CD4-positive, alpha-beta T cell treated with Interleukin-12 subunit alpha and Interleukin-12 subunit beta, for 1 hour (primary cell): ENCODE measurements around the gene ABHD17B.
A peak's percentile ranks its signal among the peaks of the same experiment; 100 is the strongest.

Experiments used
- DNase-seq: peaks from one replicate; pipeline ENCODE4 v3.0.0-alpha.2; 2020

Gene ABHD17B

DNA sequence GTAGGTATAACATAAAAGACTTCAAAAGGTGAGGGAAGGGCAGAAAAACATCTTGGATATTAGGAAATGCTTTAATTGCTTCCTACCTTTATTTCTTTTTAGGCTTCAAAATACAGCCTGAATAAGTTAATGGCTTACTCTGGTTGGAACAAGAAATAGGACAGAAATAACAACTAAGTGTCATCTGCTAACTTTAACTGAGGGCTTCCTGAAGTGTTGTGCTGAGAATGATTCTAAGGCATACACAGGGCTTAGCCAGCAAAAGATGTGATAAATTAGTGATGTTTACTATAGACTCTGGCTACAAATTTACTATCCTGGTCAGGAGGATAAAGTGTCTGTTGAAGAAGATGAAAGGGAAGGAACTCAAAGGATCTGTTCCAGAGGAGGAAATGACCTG lies 34.2 kb downstream of the ABHD17B start:
- DNase-seq, result no peak

GRCh38 chr9:71876106-71876505 lies 34.9 kb downstream of the ABHD17B start:
- DNase-seq, result no peak

- no peak for DNase-seq
Measured at GRCh38 chr9:71875345-71875744, 35.6 kb downstream of the ABHD17B start.

DNA sequence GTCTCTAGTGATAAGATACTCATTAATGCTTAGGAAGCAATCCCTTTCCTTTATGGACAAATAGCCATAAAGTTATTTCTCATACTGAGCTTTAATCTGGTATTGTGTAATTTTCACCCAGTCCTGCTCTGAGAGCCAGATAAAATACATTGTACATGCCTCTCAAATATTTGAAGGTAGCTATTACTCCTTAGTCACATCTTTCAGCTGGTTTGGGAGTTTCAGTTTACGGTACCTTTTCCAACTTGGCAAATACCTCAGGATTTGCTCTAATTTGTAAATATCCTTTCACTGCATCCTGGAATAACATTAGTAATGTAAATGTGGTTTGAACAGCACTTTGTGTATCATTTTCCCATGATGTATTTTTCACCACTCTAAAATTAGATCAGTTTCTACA lies 47.4 kb downstream of the ABHD17B start:
- DNase-seq, result no peak

- DNase-seq, result no peak
Measured at GRCh38 chr9:71861618-71862017, 49.4 kb downstream of the ABHD17B start.

GRCh38 chr9:71859939-71860338 lies 51.1 kb downstream of the ABHD17B start:
- no peak for DNase-seq

- no peak for DNase-seq
Measured at GRCh38 chr9:71858812-71859211, 52.2 kb downstream of the ABHD17B start.

DNA sequence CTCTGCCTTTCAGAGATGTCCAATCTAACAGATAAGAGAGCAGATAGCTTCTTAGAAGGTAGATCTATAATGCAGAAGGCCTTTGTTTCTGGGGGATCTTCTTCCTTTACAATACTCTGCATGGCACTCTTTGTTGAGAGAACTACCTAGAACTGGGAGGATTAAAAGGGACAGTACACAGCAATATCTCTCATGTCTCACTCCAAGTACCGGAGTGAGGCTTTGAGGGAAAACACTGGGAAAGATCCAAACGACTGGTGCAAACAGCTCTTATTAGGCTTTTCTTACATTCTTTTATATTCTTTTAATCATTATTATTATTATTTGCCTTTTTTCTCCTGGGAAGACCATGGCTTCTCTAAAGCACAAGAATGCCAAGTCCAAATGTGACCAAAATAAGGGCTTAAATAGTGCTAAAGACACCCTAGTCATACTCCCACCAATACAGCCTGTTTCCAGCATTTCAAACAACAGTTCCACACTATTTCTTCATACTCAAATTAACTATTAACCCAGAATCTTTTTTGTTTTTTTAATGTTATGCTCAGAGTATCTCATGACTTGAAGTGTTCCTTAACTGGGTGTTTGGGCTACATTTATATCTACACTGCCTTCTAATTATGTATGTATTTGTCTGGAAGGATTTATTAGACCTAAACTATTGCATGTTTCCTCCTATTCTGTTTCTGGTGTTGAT lies 52.7 kb downstream of the ABHD17B start:
- no peak for DNase-seq

GRCh38 chr9:71857159-71857558 lies 53.8 kb downstream of the ABHD17B start:
- no peak for DNase-seq

DNA sequence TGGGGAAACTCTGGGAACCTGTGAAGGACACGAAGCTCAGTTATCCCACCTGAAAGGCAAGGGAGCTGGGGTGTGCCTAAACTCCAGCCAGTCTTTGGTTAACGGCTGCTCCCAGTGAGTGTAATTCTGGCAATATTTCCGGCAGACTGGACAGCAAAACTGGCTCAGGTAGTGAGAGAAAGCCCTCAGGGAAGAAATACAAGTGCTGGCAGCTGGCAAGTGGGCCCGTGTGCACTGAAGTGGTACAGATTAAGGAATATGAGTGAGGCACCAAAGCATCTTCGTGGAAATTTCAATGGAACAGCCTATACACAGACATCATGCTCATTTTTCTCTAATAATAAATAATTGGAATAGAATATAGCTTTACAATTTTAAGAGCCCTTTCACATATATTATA lies 56.2 kb downstream of the ABHD17B start:
- DNase-seq, result no peak

DNA sequence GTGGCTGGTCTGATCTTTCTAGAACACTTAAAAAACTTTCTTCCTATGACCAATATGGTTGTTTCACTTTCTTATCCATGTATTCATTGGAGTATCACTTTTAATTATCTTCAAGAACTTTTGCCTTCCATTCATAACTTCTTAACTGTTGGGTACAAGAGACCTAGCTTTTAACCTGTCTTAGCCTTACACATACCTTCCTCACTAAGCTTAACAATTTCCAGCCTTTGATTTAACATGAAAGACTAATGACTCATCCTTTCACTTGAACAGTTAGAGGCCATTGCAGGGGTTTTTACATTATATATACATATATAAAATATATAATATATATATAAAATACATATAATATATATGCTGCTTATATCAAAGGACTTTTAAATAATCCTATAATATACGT lies 57.9 kb downstream of the ABHD17B start:
- no peak for DNase-seq

GRCh38 chr9:71850996-71851395 lies 60.0 kb downstream of the ABHD17B start:
- no peak for DNase-seq

DNA sequence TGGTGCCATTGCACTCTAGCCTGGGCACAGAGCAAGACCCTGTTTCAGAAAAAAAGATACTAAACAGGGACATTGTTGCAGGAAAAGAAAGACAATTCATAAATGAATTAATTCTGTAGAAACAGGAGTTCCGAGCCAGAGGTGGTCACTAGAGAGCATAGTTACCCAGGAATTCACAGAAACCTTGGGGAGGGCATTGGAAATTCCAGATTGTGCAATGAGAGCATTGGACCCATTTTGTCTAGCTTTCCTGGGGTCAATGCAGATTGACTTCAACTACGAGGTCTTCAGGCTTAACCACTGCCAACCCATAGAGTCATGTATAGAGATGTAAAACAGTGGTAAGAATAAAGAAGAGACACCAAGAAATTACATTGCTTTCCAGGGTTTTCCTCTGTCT lies 63.1 kb downstream of the ABHD17B start:
- DNase-seq, result no peak

GRCh38 chr9:71844808-71845207 lies 66.2 kb downstream of the ABHD17B start:
- no peak for DNase-seq

- DNase-seq, result no peak
Measured at GRCh38 chr9:71839668-71840067, 71.3 kb downstream of the ABHD17B start.

GRCh38 chr9:71835596-71835995 lies 75.4 kb downstream of the ABHD17B start:
- DNase-seq, result no peak

DNA sequence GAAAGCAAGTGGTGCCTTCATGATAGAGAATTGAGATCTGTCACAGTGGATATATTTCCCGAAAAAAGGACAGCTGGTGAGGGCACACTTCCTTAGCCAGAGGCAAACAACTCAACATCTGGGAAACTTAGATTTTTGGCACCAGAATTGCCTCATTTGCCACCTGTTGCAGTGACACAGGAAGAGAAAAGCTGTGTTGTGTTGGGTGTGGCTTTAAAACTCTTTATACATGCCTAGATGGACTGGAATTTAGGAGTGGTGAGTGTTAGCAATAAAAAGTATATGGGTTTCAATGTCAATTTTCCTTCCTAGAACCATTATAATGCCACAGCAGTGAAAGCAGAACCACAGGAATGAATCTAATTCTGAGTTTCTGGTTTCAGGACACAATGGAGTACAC lies 80.1 kb downstream of the ABHD17B start:
- DNase-seq, result no peak

DNA sequence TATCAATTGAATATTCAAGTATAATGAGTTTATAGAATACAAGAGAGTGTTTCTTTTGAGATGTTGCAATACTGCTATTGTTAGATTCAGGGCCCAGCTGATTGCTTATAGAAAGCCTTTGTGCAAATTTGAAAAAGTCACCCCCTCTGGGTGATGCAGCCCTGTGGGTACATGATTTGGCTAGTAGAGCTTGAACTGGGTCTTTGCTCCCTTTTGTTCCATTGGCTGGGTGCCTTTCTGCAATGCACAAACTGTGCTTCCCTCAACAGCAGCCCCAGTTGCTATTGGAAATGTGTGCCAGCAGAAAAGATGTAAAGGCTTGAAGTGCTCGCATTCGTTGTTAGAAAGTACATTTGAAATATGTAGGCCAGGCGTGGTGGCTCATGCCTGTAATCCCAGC lies 80.8 kb downstream of the ABHD17B start:
- DNase-seq, result no peak

DNA sequence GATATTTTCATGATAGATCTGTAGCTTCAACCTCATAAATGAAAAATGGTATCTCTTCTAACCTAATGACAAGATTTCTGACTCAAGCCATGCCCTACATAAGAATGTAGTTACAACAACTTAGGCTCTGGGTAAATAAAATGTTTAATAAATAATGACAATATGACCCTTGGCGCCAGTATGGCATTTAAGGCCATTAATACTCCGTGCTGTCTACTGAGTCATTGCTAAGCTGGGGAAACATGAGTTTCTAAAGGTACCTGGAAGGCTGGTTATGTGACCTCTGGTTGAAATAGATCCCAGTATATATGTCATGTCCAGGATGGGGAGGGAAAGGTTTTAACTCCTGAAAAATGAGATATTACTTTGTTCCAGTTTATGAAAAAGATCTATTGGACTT lies 84.7 kb downstream of the ABHD17B start:
- DNase-seq, result no peak

DNA sequence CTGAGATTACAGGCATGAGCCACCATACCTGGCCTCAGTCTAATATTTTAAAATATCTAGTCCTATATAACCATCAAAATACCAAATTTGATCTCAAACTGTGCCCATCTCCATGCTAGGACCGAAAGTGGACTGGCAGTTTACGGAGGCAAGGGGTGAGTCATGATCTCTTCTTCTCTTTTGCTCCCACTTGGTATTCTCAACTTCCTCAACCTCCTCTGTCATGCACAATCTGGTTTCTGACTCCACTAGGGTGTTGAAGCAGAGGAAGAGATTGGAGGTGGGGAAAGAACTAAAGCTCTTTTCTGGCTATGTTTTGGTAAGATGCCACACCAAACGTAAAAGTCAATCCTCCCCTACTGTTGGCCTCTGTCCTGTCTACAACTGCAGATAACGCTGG lies 86.7 kb downstream of the ABHD17B start:
- DNase-seq, result no peak

DNA sequence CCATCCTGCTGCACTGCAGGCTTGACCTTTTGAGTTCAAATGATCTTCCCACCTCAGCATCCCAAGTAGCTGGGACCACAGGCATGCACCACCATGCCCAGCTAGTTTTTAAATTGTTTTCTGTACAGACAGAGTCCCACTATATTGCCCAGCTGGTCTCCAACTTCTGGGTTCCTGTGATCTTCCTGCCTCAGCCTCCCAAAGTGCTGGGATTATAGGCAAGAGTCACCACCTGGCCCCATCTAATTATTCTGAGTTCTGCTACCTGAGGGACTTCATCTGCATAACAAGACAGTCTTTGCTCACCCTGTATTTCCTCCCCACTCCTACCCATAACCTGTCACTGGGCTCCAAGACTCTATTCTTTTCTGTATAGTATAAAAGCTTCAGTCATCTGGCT lies 88.1 kb downstream of the ABHD17B start:
- DNase-seq, result no peak

DNA sequence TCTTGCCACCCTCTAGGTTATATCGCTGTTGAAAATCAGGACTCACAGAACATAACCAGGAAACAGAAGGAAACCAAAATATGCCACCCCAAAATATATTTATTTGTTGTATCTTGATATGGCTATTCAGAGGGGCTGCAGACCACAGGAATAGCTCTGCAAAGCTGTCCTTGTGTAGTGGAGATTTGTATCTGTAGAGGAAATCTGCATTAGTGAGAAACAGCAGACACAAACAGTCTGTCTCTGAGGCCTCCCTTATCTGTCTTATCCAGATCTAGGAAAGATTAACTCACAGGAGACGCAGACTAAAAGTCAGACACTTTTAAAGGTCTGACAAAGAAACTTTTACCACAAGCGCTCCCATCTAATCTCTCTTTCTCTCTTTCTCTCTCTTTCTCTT lies 88.5 kb downstream of the ABHD17B start:
- no peak for DNase-seq

- no peak for DNase-seq
Measured at GRCh38 chr9:71821405-71821804, 89.6 kb downstream of the ABHD17B start.

GRCh38 chr9:71820403-71820921 lies 90.5 kb downstream of the ABHD17B start:
- DNase-seq, result no peak

GRCh38 chr9:71819115-71819739 lies 91.8 kb downstream of the ABHD17B start:
- peak; percentile 53 for DNase-seq
